ENCODE results near the gene KIF25. TPM values are rescaled to one million over a fixed set of nuclear protein-coding genes. Genes with fewer than 3 reads are reported as not detected.
A peak's percentile ranks its signal among the peaks of the same experiment; 100 is the strongest.

Gene KIF25
- total RNA-seq, 2 experiments from 2014 or later, result not detected

DNA sequence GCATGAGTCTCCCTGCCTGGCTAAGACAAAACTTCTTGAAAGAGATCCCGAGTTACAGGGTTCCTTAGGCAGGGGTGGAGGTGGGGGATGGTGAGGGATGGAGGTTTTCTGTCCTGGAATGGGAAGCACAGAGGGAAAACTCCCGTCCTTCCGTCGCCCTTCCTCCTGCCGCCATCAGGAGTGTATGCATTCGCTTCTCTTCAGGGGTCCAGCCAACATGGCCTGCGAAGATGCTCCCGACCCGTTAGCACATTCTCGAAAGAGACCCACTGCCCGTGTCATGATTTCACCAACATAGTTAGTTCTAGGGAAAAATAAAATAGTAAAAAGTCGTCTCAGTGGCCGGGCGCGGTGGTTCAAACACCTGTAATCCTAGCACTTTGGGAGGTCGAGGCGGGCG is 37.1 kb downstream of the KIF25 start:
- Mint-ChIP-seq H3K27me3 (peaks cover 11% of the 10 kb centered on the region), H3K9me3 (ENCODE audit: low read depth) (peaks cover 5% of the 10 kb centered on the region), H3K36me3 (no peaks in the 10 kb centered on the region), H3K27ac (no peak overlapping the region), H3K4me1 (peaks cover 3% of the 10 kb centered on the region), H3K4me3 (no peak overlapping the region)
- DNase-seq (no peak), ATAC-seq (no peak)
- CTCF ChIA-PET, result no interaction called here

DNA sequence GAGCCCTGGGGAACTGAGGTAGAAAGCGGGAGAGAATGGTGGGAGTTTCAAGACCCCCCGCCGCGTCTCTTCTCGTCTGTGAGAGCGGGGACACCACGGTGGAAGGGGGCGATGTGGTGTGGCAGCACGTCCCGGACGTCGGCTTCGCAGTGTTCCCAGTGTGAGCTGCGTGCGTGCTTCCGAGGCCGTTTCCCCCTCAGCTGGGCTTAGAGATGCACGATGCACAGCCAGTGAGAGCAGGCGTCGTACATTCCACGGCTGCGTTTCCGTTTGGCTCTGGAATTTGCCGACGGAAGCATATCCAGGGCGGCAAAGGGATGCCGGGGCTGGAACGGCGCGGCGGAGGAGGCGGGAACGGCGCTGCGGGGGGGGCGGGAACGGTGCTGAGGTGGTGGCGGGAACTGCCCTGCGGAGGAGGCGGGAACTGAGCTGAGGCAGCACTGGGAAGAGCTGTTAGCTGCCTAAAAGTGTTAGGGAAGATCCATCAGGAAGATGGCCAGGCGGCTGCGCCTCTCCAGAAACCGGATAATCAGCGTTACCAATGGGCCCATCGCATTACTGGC is 37.7 kb downstream of the KIF25 start:
- Mint-ChIP-seq H3K27me3 (peaks cover 11% of the 10 kb centered on the region), H3K4me3 (no peak overlapping the region), H3K4me1 (peaks cover 3% of the 10 kb centered on the region), H3K36me3 (no peaks in the 10 kb centered on the region), H3K27ac (no peak overlapping the region), H3K9me3 (ENCODE audit: low read depth) (peaks cover 5% of the 10 kb centered on the region)
- CTCF ChIA-PET, result no interaction called here
- no peak for ATAC-seq
- no peak for DNase-seq

DNA sequence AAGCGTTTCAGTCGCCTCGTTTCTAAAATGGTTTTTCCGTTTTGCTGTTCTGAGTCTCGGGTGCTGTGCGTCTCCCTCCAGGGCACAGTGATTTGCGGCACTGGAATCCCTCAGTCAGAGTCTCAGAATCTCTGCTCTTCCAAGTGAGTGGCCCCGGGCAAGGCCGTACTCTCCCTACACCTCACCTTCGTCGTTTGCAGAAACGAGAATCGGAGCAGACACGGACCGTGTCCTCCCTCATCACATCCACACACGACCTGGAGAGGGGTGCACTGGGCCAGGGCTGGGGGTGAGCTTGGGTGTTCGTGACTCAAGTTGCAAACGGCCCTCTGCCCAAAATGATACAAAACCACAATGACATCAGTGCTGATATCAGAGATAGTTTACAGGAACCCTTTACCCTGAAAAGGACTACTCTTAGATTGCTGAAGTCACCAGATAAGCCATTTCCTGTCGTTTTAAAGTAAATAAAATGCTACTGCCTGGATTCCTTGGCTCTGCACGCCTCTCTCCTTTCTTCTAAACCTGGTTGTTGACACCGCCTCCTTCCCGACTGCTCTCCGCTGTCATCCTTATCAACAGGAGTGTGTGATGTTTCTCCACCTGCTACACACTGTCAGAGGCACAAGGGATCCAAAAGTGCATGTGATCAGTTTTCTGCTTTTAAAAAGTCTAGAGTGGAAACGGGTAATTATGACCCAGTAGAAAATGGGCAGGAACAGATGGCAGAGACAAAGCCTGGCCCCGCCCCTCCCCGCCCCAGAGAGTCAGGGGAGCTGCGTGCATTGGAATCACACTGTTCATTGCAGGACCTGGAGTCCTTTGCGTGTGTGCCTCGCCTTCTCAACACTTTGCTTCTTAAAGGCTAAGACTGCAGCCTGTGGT is 38.4 kb downstream of the KIF25 start:
- no peak for ATAC-seq
- peak overlapping the region; percentile 40 for H3K27ac Mint-ChIP-seq
- H3K36me3 Mint-ChIP-seq, result no peaks in the 10 kb centered on the region
- CTCF ChIA-PET, result no interaction called here
- H3K4me1 Mint-ChIP-seq, result peaks cover 3% of the 10 kb centered on the region
- H3K27me3 Mint-ChIP-seq, result peaks cover 11% of the 10 kb centered on the region
- peak overlapping the region; percentile 26 for H3K4me3 Mint-ChIP-seq
- no peak for DNase-seq
- H3K9me3 Mint-ChIP-seq (ENCODE audit: low read depth), result peaks cover 5% of the 10 kb centered on the region

DNA sequence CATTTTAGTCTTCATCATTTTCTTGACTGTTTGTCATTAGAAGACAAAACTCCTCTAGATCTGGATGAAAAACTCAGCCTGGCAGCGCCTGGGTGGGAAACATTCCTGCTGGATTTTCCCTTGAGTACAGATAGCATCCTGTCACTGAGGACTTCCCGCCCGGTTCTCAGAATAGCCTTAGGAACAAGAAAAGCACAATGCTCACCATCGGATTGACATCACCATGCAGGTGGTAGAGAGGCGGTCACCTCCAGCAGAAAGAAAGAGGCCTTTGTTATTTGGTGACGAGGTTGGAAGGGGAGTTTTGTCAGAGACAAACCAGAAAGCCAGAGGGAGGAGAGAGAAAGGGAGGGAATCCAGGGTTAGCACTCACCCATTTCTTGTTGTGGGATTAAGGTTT is 39.8 kb downstream of the KIF25 start:
- H3K9me3 Mint-ChIP-seq (ENCODE audit: low read depth), result peaks cover 5% of the 10 kb centered on the region
- ATAC-seq (no peak), DNase-seq (no peak)
- peaks cover 3% of the 10 kb centered on the region for H3K4me1 Mint-ChIP-seq
- no peaks in the 10 kb centered on the region for H3K36me3 Mint-ChIP-seq
- H3K4me3 Mint-ChIP-seq, result no peak overlapping the region
- CTCF ChIA-PET, result no interaction called here
- no peak overlapping the region for H3K27ac Mint-ChIP-seq
- H3K27me3 Mint-ChIP-seq, result peaks cover 11% of the 10 kb centered on the region

DNA sequence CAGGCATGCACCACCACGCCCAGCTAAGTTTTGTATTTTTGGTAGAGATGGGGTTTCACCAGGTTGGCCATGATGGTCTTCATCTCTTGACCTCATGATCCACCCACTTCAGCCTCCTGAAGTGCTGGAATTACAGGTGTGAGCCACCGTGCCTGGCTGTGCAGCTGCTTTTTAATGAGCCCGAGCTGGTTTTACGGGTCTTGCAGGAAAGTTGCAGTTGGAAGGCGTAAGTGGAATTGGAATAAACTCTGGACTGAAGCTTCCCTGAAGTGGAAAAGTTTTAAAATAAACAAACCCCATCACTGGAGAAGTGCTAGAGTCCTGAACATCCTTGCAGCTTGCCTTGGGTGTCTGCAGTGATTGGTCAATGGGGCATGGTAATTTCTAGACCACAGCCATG is 40.4 kb downstream of the KIF25 start:
- peaks cover 5% of the 10 kb centered on the region for H3K9me3 Mint-ChIP-seq (ENCODE audit: low read depth)
- H3K4me1 Mint-ChIP-seq, result peaks cover 3% of the 10 kb centered on the region

DNA sequence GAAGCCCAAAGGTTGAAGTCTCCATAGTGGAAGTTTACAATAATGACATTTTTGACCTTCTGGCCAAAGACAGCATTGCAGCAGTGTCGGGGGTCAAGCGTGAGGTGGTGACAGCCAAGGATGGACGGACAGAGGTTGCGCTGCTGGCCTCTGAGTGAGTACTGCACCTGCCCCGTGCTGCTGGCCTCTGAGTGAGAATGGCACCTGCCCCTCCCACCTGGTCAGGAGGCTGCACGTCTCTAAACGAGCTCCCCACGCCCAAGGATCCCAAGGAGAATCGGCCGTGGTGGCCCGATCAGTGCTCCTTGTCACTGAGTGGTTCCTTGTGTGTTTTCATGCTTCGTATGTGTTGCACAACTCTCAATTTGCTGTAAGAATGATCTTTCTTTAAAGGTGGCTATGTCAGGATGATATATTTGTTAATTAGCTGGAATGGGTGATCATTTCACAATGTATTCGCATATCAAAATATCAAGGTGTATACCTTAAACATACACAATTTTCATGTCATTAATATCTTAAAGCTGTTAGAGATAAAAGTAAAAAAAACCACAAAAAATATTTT is 41.2 kb downstream of the KIF25 start:
- Mint-ChIP-seq H3K27me3 (peaks cover 11% of the 10 kb centered on the region), H3K36me3 (no peaks in the 10 kb centered on the region), H3K27ac (no peak overlapping the region), H3K4me3 (no peak overlapping the region), H3K9me3 (ENCODE audit: low read depth) (peaks cover 5% of the 10 kb centered on the region), H3K4me1 (peaks cover 3% of the 10 kb centered on the region)
- DNase-seq, result no peak
- no peak for ATAC-seq
- CTCF ChIA-PET, result no interaction called here

More for the DNA sequence above, 40.4 kb downstream of the KIF25 start:
- H3K4me3 Mint-ChIP-seq, result no peak overlapping the region
- DNase-seq (no peak), ATAC-seq (no peak)
- H3K27ac Mint-ChIP-seq, result no peak overlapping the region
- CTCF ChIA-PET, result no interaction called here
- peaks cover 11% of the 10 kb centered on the region for H3K27me3 Mint-ChIP-seq
- H3K36me3 Mint-ChIP-seq, result no peaks in the 10 kb centered on the region

DNA sequence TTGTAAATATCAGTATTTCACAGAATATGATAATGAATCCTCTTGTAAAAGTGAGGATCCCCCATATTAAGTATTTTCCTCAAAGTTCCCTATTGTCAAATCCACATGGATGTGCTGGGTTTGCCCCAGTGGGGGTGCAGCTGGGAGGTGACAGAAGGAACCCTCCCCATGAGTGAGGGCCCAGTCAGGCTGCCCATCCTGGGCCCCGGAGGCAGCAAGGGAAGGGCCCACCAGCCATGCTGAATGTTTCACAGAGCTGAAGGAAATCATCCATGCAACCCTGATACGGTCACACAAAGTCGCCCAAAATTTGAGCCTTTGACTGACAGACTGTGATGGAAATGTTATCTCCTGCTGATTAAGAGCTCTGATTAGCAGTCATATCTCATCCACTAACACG is 41.8 kb downstream of the KIF25 start:
- Mint-ChIP-seq H3K4me3 (no peak overlapping the region), H3K9me3 (ENCODE audit: low read depth) (peaks cover 5% of the 10 kb centered on the region), H3K27ac (no peak overlapping the region), H3K27me3 (peaks cover 11% of the 10 kb centered on the region), H3K36me3 (no peaks in the 10 kb centered on the region), H3K4me1 (peaks cover 3% of the 10 kb centered on the region)
- DNase-seq (no peak), ATAC-seq (no peak)
- CTCF ChIA-PET, result no interaction called here

DNA sequence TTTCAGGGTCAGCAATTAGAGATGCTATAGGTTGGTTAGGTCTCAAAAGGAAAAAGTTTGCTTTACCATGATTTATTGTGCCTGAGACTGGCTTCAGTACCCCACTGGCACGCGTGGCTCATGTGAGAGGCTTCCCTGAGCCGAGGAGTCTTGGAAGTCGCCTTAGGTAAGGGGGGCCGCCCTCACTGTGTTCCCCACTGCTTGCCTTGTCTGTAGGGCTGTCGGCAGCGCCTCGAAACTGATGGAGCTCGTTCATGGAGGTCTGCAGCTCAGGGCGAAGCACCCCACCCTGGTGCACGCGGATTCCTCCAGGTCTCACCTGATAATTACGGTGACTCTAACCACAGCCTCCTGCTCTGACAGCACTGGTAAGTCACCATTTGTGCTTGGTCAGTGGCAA is 42.4 kb downstream of the KIF25 start:
- Mint-ChIP-seq H3K27ac (no peak overlapping the region), H3K36me3 (no peaks in the 10 kb centered on the region), H3K9me3 (ENCODE audit: low read depth) (peaks cover 5% of the 10 kb centered on the region), H3K27me3 (peaks cover 7% of the 10 kb centered on the region), H3K4me3 (no peak overlapping the region), H3K4me1 (peaks cover 3% of the 10 kb centered on the region)
- ATAC-seq, result no peak
- no peak for DNase-seq
- CTCF ChIA-PET, result no interaction called here

DNA sequence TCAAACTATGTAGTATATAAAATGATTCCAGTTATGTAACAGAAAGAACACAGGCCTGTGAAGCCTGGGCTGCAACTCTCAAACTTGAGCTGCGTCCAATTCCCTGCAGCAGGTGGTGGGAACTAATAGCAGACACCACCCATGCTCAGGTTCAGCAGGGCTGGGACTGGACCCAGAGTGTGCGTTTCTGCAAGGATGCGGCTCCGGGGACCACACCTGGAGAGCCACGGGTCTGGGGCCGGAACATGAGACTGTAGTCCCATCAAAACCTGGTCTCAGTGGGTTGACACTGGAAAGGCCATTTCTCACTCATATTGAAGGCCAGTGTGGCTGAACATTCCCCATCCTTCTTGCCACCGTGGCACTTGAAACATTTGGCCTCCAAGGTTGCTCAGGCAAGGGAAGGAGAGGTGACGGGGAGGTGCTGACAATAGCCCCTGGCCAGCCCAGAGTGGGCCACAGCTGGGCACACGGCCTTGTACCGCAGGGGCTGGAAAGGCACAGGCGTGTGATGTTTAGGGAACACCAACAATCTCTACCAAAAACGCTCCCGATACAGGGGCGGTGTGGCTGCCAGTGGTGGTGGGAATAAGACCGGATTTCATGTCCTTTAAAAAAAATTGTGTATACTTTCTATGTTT is 43.5 kb downstream of the KIF25 start:
- no peak for ATAC-seq
- Mint-ChIP-seq H3K4me1 (peaks cover 1% of the 10 kb centered on the region), H3K27ac (no peak overlapping the region), H3K9me3 (ENCODE audit: low read depth) (peaks cover 2% of the 10 kb centered on the region), H3K27me3 (no peaks in the 10 kb centered on the region), H3K4me3 (no peak overlapping the region), H3K36me3 (no peaks in the 10 kb centered on the region)
- no peak for DNase-seq
- CTCF ChIA-PET, result no interaction called here

DNA sequence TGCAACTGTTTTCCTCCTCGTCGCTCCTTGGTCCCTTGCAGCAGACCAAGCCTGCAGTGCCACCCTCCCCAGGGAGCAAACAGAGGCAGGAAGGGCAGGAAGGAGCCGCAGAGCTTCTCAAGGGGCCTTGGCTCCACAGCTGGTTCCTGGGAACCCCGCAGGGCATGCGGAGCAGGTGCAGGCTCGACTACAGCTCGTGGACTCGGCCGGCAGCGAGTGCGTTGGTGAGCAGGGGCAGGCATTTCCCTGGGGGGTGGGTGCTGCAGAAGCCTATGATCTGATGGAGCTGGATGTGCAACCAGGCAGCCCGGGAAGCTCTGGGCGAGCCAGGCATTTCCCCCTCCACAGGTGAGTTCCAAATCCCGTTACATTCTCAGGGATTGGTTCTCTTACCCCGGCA is 44.5 kb downstream of the KIF25 start:
- CTCF ChIA-PET, result no interaction called here
- no peaks in the 10 kb centered on the region for H3K9me3 Mint-ChIP-seq (ENCODE audit: low read depth)
- H3K36me3 Mint-ChIP-seq, result no peaks in the 10 kb centered on the region
- DNase-seq (no peak), ATAC-seq (no peak)
- H3K4me3 Mint-ChIP-seq, result no peak overlapping the region
- H3K27ac Mint-ChIP-seq, result no peak overlapping the region
- H3K4me1 Mint-ChIP-seq, result no peaks in the 10 kb centered on the region
- H3K27me3 Mint-ChIP-seq, result no peaks in the 10 kb centered on the region

DNA sequence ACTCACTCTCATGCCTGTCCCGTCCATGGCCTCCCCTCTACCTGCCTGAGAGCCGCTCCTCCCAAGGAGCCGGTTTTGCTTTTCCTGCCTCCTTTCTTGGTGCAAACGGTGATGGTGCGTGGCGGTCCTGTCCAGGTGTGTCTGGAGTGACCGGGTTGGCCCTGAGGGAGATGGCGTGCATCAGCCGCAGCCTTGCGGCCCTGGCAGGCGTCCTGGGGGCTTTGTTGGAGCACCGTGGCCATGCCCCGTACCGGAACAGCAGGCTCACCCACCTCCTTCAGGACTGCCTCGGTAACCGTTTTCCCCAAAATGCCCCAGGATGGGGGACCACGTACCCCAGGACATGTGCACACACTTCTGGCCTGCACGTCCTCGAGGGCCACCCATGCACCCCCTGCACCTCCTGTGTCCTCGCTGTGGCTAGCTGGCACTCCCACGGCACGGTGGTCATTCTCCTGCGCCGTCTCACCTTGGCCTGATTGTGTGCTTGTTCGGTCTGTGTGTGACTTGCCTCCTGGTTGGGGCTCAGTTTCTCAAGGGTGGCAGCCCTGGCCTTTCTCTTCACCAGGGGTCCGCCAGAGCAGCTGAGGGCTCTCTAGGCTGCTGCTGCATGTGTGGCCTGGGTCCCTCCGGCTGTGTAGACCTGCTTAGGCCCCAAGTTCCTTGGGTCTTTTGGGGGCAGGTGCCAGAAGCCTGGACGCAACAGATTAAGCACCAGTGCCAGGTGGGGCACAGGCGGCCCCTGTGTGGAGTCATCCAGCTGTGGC is 45.1 kb downstream of the KIF25 start:
- no peak for DNase-seq
- Mint-ChIP-seq H3K36me3 (no peaks in the 10 kb centered on the region), H3K27me3 (no peaks in the 10 kb centered on the region), H3K9me3 (ENCODE audit: low read depth) (no peaks in the 10 kb centered on the region), H3K27ac (no peak overlapping the region), H3K4me1 (no peaks in the 10 kb centered on the region), H3K4me3 (no peak overlapping the region)
- no peak for ATAC-seq
- CTCF ChIA-PET, result no interaction called here

DNA sequence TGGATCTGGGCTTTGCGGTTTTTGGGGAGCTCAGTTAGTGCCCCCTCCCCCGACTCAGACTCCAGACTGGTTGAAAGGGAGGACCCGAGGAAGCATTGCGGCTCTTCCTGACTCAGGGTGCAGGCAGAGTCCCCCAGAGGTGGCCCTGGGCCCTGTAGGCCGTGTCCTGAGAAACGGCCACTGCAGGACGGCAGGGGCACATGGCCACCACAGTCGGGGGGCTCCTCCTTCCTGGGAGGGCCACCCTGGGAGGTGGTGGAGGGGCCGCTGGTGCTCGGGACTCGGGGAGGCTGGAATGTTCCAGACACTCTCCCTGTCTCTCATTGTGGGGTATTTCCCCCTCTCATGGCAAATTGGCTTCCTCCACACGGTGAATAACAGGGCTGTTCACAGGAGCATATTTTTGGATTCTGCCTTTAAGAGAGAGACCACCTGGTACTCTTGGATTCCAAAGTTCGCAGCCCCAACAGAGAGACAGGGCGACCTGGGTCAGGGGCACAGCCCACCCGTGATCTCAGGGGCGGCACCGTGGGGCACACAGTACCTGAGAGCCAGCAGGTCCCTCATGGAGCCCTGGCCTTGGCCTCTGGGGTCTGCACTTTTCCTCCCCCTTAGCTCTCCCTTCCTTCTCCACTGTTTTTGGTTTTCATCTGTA is 45.8 kb downstream of the KIF25 start:
- Mint-ChIP-seq H3K9me3 (ENCODE audit: low read depth) (no peaks in the 10 kb centered on the region), H3K36me3 (no peaks in the 10 kb centered on the region), H3K27me3 (no peaks in the 10 kb centered on the region), H3K4me3 (no peak overlapping the region), H3K27ac (no peak overlapping the region), H3K4me1 (no peaks in the 10 kb centered on the region)
- CTCF ChIA-PET, result no interaction called here
- DNase-seq (no peak), ATAC-seq (no peak)

DNA sequence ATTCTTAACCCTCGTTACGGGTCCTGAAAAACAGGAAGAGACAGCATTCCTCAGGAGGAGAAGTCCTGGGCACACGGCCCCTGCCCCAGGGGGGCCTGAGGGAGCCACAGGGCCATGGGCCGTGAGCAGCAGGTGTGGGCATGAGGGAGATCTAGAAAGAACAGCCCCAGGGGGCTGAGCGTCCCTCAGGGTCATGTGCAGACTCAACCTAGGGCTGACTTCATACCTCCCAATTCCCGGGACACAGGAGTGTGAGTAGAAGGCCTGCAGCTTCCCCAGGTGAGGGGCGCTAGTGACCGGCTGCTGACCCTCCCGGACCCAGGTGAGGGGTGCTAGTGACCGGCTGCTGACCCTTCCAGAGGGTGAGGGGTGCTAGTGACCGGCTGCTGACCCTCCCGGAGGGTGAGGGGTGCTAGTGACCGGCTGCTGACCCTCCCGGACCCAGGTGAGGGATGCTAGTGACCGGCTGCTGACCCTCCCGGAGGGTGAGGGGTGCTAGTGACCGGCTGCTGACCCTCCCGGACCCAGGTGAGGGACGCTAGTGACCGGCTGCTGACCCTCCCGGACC is 46.5 kb downstream of the KIF25 start:
- no peak overlapping the region for H3K4me3 Mint-ChIP-seq
- H3K9me3 Mint-ChIP-seq (ENCODE audit: low read depth), result no peaks in the 10 kb centered on the region
- DNase-seq (no peak), ATAC-seq (no peak)
- no peaks in the 10 kb centered on the region for H3K4me1 Mint-ChIP-seq
- no peaks in the 10 kb centered on the region for H3K36me3 Mint-ChIP-seq
- no peaks in the 10 kb centered on the region for H3K27me3 Mint-ChIP-seq
- CTCF ChIA-PET, result no interaction called here
- no peak overlapping the region for H3K27ac Mint-ChIP-seq

All from activated CD8-positive, alpha-beta memory T cell treated with anti-CD3 and anti-CD28 coated beads, Interleukin-2, amount 10 ng/mL, durations not matched to agents 7 days and 5 days (primary cell).